HG02938 (cell line): Measurements from ENCODE around the gene SLC39A5.
"Not testable (repeated sequence)": the region's sequence is repeated elsewhere in the genome, so short reads cannot be mapped to it uniquely, and the experiment has no call there.

Experiments
- ATAC-seq: cut with Tn5 transposase; IDR thresholded peaks from one replicate; pipeline ENCODE4 v1.9.1; 2021; ENCODE audit warnings: mild to moderate bottlenecking, moderate library complexity; ENCODE audit not compliant: unreplicated experiment

The SLC39A5 gene

DNA sequence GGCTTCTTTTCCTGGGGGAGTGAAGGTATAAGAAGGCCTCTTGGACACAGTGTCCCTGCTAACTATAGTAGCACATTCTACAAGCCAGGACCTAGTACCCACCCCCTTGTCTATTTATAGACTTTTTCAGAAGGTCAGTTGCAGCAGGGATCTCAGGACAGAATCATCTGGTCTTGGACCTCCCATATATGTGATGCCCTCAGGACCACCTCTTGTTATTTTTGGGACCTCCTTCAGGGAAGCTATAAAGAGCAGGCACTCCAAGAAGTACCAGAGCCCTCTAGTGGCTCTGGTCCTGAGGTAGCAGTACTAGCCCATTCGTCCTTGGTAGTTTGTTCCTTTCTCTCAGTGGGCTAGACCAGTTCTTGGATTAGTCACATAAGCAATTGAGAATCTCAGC lies 41.2 kb downstream of the SLC39A5 start:
- no peak for ATAC-seq

DNA sequence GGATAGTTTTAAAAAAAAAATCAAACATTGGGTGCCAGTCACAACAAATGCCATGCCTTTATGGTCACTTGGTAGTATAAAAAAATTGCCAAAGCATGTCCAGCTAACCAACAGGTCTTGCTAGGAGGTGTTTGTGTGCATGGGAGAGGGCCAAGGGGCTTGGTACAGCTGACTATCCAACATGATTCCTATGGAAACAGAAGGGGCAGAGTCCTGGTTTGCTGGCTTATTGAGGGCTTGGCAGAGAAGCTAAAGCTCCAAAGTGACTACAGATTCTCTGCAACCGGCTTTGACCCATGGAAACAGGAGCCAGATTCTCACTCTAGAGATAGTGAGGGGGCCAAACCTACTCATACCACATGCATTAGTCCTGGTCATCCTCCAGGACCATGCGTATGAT lies 42.6 kb downstream of the SLC39A5 start:
- ATAC-seq: not testable (repeated sequence)

DNA sequence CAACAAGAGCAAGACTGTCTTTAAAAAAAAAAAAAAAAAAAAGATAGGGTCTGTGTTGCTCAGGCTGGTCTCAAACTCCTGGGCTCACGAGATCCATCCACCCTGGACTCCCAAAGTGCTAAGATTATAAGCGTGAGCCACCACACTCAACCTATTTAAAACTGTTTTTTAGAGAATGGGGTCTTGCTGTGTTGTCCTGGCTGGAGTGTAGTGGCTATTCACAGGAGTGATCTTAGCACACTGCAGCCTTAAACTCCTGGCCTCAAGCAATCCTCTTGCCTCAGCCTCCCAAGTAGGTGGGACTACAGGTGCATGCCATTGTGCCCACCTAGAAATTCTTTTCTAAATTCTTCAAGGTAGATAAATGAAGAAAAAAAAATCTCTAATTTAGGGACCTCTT lies 44.4 kb downstream of the SLC39A5 start:
- ATAC-seq: no peak

DNA sequence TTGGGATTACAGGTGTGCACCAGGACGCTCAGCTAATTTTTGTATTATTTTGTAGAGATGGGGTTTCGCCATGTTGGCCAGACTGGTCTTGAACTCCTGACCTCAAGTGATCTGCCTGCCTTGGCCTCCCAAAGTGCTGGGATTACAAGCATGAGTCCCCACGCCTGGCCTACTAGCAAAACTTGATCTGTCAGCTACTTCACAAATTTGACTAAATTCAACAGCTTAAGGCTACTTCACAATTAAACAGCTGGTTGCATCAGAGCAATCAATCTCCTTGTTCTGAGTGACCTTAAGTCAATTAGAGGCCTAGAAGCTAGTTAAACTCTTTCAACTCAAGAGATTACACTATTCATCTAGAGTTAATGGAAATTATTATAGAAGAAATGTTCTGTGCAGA lies 49.1 kb downstream of the SLC39A5 start:
- no peak for ATAC-seq

DNA sequence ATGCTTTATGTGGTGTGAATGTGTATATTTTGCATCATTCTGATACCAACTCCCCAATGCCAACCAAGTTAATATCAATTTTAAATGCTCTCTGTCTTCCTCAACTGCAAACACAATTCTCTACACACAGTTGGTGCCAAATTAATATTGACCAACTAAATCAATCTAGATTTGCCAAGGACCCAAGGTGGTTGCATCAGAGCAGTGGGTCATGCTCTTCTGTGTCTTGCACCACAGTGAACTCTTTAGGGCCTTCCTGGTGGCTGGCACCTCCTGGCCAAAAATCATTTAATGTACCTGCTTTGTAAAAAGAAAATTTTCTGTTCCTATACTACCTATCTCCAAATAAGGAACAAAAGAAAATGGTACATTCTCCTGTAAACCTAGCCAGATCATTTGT lies 51.0 kb downstream of the SLC39A5 start:
- ATAC-seq: no peak

DNA sequence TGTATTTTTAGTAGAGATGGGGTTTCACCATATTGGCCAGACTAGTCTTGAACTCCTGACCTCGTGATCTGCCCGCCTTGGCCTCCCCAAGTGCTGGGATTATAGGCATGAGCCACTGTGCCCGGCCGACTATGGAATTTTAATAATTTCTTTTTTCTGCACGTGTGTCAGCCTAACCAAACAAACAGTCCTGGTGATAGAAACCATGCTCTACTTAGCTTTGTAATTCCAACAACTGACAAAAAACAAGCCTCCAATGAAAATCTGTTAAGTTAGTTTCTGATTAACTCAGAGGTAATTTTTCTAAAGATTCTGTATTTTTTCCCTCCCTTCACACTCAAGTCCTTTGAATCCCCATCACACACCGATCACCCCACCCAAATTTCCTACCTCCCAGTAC lies 52.2 kb downstream of the SLC39A5 start:
- ATAC-seq: no peak

DNA sequence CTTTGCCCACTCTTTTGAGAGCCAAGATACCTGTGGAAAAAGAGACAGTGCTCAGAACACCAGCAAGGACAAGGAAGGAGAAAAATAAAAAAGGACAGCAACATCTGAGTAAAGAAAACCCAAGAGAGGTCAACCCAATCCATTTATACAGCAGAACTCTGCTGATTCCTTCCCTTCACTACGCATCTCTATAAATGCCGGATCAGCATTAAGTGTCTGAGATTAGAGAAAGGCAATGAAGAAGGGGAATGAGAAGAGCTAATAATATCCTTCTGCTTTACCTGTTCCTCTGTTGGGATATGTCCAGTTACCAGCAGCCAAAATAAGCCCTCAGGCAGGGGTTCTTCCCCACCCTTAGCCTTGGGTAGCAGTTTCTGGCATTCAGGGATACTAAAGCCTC lies 52.7 kb downstream of the SLC39A5 start:
- no peak for ATAC-seq

DNA sequence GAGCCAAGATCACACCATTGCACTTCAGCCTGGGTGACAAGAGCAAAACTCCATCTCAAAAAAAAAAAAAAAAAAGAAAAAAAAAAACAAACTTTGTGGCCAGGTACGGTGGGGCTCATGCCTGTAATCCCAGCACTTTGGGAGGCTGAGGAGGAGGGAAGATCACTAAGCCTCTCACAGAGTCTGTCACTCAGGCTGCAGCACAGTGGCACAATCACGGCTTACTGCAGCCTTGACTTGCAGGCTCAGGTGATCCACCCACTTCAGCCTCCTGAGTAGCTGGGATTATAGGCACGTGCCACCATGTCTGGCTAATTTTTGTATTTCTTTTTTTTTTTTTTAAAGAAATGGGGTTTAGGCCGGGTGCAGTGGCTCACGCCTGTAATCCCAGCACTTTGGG lies 54.4 kb downstream of the SLC39A5 start:
- not testable (repeated sequence) for ATAC-seq

DNA sequence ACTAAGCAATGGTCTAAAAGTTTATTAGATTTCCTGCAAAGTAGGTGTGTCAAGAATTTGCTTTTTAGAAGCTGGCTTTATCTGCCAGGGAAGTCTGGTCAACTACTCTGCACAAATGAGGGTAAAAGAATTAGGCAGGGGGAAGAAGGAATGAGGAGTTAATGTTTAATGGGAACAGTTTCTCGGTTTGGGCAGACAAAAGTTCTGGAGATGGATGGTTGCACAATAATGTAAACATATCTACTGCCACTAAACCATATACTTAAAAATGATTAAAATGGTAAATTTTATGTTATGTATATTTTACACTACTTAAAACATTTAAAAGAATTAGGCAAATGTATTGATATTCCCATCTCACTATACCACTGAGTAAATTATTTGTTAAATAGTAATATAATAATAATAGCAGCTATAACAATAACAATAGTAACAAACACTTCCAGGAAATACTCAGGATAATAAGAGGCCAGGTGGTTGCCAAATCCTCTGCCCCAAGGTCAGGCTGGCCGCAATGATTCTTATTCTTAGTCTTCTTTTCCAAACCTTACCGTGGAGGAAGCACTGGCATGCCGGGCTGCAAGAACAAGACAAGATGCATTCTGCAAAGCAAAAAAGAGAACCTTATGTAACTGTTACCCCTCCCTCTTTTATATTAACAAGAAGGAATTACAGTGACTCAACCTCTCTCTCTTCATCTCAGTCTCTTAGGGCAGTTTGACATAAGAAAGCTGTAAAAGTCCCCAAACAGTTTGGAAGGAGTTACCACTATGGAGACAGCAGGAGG lies 56.4 kb downstream of the SLC39A5 start:
- ATAC-seq: no peak
